Keratinocyte (primary cell): ENCODE measurements around the gene NDUFS1. TPM values are rescaled to one million over a fixed set of nuclear protein-coding genes. Genes with fewer than 3 reads are reported as not detected.

Experiments
- DNase-seq: peaks from one replicate; pipeline ENCODE4 v3.0.0-alpha.2; 2011; ENCODE audit warnings: low read depth, missing footprints, low spot score
- FAIRE-seq: peaks from 2 replicates; lab custom pipeline; 2011; peaks lifted over from hg19 to GRCh38; lab: Jason Lieb, UNC
- H2AFZ ChIP-seq: 2 replicates; pipeline ENCODE4 v1.6.0; 2012; ENCODE audit warnings: low read length, control low read depth, inconsistent platforms; ENCODE audit not compliant: control insufficient read depth
- H3K27ac ChIP-seq: 2 replicates; pipeline ENCODE4 v1.5.1; 2011; ENCODE audit warnings: low read length; ENCODE audit not compliant: control insufficient read depth, insufficient read depth
- H3K27me3 ChIP-seq: 3 replicates; pipeline ENCODE4 v1.6.0; 2011; ENCODE audit warnings: low read length; ENCODE audit not compliant: control insufficient read depth, insufficient read depth; ENCODE audit errors: extremely low read depth
- H3K36me3 ChIP-seq, 2 experiments: 2 replicates in 1 of 2; 3 replicates in 1 of 2; pipeline ENCODE4 v1.5.1; 2011; ENCODE audit warnings: low read length in 2 of 2, mild to moderate bottlenecking in 1 of 2; ENCODE audit not compliant: control insufficient read depth in 2 of 2, insufficient read depth in 2 of 2; ENCODE audit errors: extremely low read depth in 1 of 2
- H3K4me1 ChIP-seq: 3 replicates; pipeline ENCODE4 v1.5.1; 2011; ENCODE audit warnings: low read length; ENCODE audit not compliant: control insufficient read depth, insufficient read depth; ENCODE audit errors: extremely low read depth
- H3K4me2 ChIP-seq: 3 replicates; pipeline ENCODE4 v1.6.0; 2011; ENCODE audit warnings: low read depth, low read length; ENCODE audit not compliant: control insufficient read depth, insufficient read depth; ENCODE audit errors: extremely low read depth
- H3K4me3 ChIP-seq, 3 experiments: fragments of 200-600 bp in 1 of 3; sonication (generic) in 1 of 3; 2 replicates in 2 of 3; 3 replicates in 1 of 3; pipeline ENCODE4 v1.5.1; 2011 to 2016; ENCODE audit warnings: low read length in 3 of 3, mild to moderate bottlenecking in 3 of 3, control low read depth in 2 of 3, inconsistent platforms in 1 of 3, low read depth in 1 of 3, mixed read lengths in 1 of 3, mixed run types in 1 of 3, moderate library complexity in 1 of 3; ENCODE audit not compliant: control insufficient read depth in 2 of 3, insufficient read depth in 2 of 3; ENCODE audit errors: extremely low read depth in 1 of 3
- H3K79me2 ChIP-seq: 2 replicates; pipeline ENCODE4 v1.6.0; 2012; ENCODE audit warnings: low read length; ENCODE audit not compliant: control insufficient read depth, insufficient read depth
- H3K9ac ChIP-seq: 3 replicates; pipeline ENCODE4 v1.6.0; 2011; ENCODE audit warnings: low read length; ENCODE audit not compliant: control insufficient read depth, insufficient read depth; ENCODE audit errors: extremely low read depth
- H3K9me1 ChIP-seq: 3 replicates; pipeline ENCODE4 v1.6.0; 2011; ENCODE audit warnings: low read length; ENCODE audit not compliant: control insufficient read depth, insufficient read depth; ENCODE audit errors: extremely low read depth
- H3K9me3 ChIP-seq: 2 replicates; pipeline ENCODE4 v1.5.1; 2012; ENCODE audit warnings: low read depth, low read length; ENCODE audit not compliant: control insufficient read depth
- H4K20me1 ChIP-seq: 3 replicates; pipeline ENCODE4 v1.6.0; 2011; ENCODE audit warnings: low read length; ENCODE audit not compliant: control insufficient read depth, insufficient read depth; ENCODE audit errors: extremely low read depth
- CTCF ChIP-seq, 3 experiments: IDR thresholded peaks in 1 of 3; conservative IDR thresholded peaks in 1 of 3; optimal IDR thresholded peaks in 1 of 3; 2 replicates in 2 of 3; 3 replicates in 1 of 3; pipeline versions ENCODE3 to v1.5.1; 2011; ENCODE audit warnings: low read length in 3 of 3, mild to moderate bottlenecking in 3 of 3, moderate library complexity in 2 of 3, control low read depth in 1 of 3, inconsistent platforms in 1 of 3; ENCODE audit not compliant: insufficient read depth in 2 of 3; ENCODE audit errors: extremely low read depth in 1 of 3
- EZH2 ChIP-seq: IDR thresholded peaks from one replicate; pipeline ENCODE4 v1.6.1; 2012; ENCODE audit warnings: inconsistent platforms, mild to moderate bottlenecking, low read length, moderate library complexity
- dilution Hi-C: fragments of 300-500 bp; cut with MboI; formaldehyde crosslinking; loops from one replicate; pipeline ENCODE4 v1.7.0; 2020; ENCODE audit warnings: low sequenced_read_pairs; ENCODE audit not compliant: extremely low pct_ligation_motif_present
- polyA plus RNA-seq, 5 experiments: library from polyadenylated mRNA; depleted of rRNA in 3 of 5; stranded (reverse) in 3 of 5; stranded (forward) in 1 of 5; unstranded in 1 of 5; fragments of >200 nt; gene quantifications; 1 replicate in 1 of 5; 2 replicates in 3 of 5; 3 replicates in 1 of 5; pipeline versions ENCODE4 v1.2.1 to v1.2.3, GENCODE V29; 2011 to 2012; ENCODE audit warnings: missing spikeins in 2 of 5, low read depth in 1 of 5, low replicate concordance in 1 of 5

NDUFS1 gene
- polyA plus RNA-seq, 1 donor (not counting 4 experiments of a cell fraction or from before 2014, with no cell fraction given): 83.7 TPM

- H3K4me3 ChIP-seq: no peak overlapping the region
- no peaks in the 10 kb centered on the region for H3K79me2 ChIP-seq
- FAIRE-seq (no peak), DNase-seq (no peak)
- H3K4me1 ChIP-seq: no peaks in the 10 kb centered on the region
- no peaks in the 10 kb centered on the region for H3K9me3 ChIP-seq
- no peaks in the 10 kb centered on the region for H4K20me1 ChIP-seq
- dilution Hi-C loops: no loop called here
- H3K27me3 ChIP-seq: no peaks in the 10 kb centered on the region
- H3K9ac ChIP-seq: no peak overlapping the region
- no peaks in the 10 kb centered on the region for H3K9me1 ChIP-seq
- no peak overlapping the region for H3K27ac ChIP-seq
- TF ChIP-seq CTCF (optimal IDR thresholded peaks at IDR 0.05 in 1 of 3, IDR thresholded peaks at IDR 0.05 in 1 of 3, conservative IDR thresholded peaks at IDR 0.05 in 1 of 3; ENCODE audit: extremely low read depth in 1 of 3, insufficient read depth in 2 of 3, low read length in 3 of 3) (no peak), EZH2 (no peak)
- H3K4me2 ChIP-seq: no peak overlapping the region
- peaks cover 7 to 23% of the 10 kb centered on the region in 2 experiments for H3K36me3 ChIP-seq
- no peak overlapping the region for H2AFZ ChIP-seq
Measured at GRCh38 chr2:206145665-206146064, 13.6 kb downstream of the NDUFS1 start.

GRCh38 chr2:206144383-206144782, 14.9 kb downstream of the NDUFS1 start:
- Histone ChIP-seq H3K27me3 (no peaks in the 10 kb centered on the region), H3K4me3 (no peak overlapping the region), H4K20me1 (no peaks in the 10 kb centered on the region), H3K9ac (no peak overlapping the region), H2AFZ (no peak overlapping the region), H3K4me2 (no peak overlapping the region), H3K36me3 (peaks cover 7 to 25% of the 10 kb centered on the region in 2 experiments), H3K9me3 (no peaks in the 10 kb centered on the region), H3K9me1 (no peaks in the 10 kb centered on the region), H3K4me1 (no peaks in the 10 kb centered on the region), H3K79me2 (no peaks in the 10 kb centered on the region), H3K27ac (no peak overlapping the region)
- FAIRE-seq: no peak
- dilution Hi-C loops: no loop called here
- DNase-seq: no peak
- TF ChIP-seq EZH2: no peak
- no peak for TF ChIP-seq CTCF (optimal IDR thresholded peaks at IDR 0.05 in 1 of 3, IDR thresholded peaks at IDR 0.05 in 1 of 3, conservative IDR thresholded peaks at IDR 0.05 in 1 of 3; ENCODE audit: extremely low read depth in 1 of 3, insufficient read depth in 2 of 3, low read length in 3 of 3)
